Activated CD8-positive, alpha-beta T cell treated with anti-CD3 and anti-CD28 coated beads for 36 hours (primary cell): ENCODE results near the gene ELF5. TPM values are rescaled to one million over a fixed set of nuclear protein-coding genes. Genes with fewer than 3 reads are reported as not detected.

Experiments
- ATAC-seq: fragments of 200-7000 bp; cut with Tn5 transposase; one replicate; pipeline ENCODE4 v1.10.0; 2021; ENCODE audit warnings: mild to moderate bottlenecking, moderate library complexity
- CTCF ChIA-PET: fragments of 350-600 bp; sonication (Branson Sonifier 250); formaldehyde crosslinking; loops from one replicate; lab custom pipeline; 2021; ENCODE audit warnings: antibody characterized with exemption; lab: Charles Lee
- POLR2A ChIA-PET: fragments of 350-600 bp; sonication (Branson Sonifier 250); formaldehyde crosslinking; loops from one replicate; lab custom pipeline; 2021; ENCODE audit warnings: antibody characterized with exemption; lab: Charles Lee
- DNase-seq: peaks from one replicate; pipeline ENCODE4 v3.0.0-alpha.2; 2020
- H3K27ac Mint-ChIP-seq: one replicate; pipeline ENCODE4 v1.8.0; 2021; ENCODE audit warnings: mild to moderate bottlenecking, mixed read lengths
- H3K27me3 Mint-ChIP-seq: one replicate; pipeline ENCODE4 v1.8.0; 2021; ENCODE audit warnings: mixed read lengths
- H3K36me3 Mint-ChIP-seq: one replicate; pipeline ENCODE4 v1.8.0; 2021; ENCODE audit warnings: low read depth, mixed read lengths
- H3K4me1 Mint-ChIP-seq: one replicate; pipeline ENCODE4 v1.8.0; 2021; ENCODE audit warnings: low read depth, mixed read lengths
- H3K4me3 Mint-ChIP-seq: one replicate; pipeline ENCODE4 v1.8.0; 2021; ENCODE audit warnings: mild to moderate bottlenecking, moderate library complexity, mixed read lengths
- H3K9me3 Mint-ChIP-seq: one replicate; pipeline ENCODE4 v1.8.0; 2021; ENCODE audit warnings: mixed read lengths
- CTCF ChIP-seq: fragments of 200-600 bp; IDR thresholded peaks from one replicate; pipeline ENCODE4 v1.8.0; 2022; ENCODE audit warnings: antibody characterized with exemption, mild to moderate bottlenecking
- intact Hi-C: fragments of 100-400 bp; cut with micrococcal nuclease; formaldehyde crosslinking; loops from one replicate; pipeline ENCODE4 v1.10.0; 2022
- total RNA-seq, 2 experiments: library from RNA; stranded (reverse); gene quantifications; one replicate each; pipeline ENCODE4 v1.2.3, GENCODE V29; 2021

ELF5 gene
- total RNA-seq, 2 experiments from 2014 or later, result not detected

GRCh38 chr11:34499719-34500500, 13.7 kb downstream of the ELF5 start:
- no peak for TF ChIP-seq CTCF
- Mint-ChIP-seq H3K36me3 (no peaks in the 10 kb centered on the region), H3K27ac (no peak overlapping the region), H3K27me3 (no peaks in the 10 kb centered on the region), H3K4me3 (no peak overlapping the region), H3K9me3 (no peaks in the 10 kb centered on the region), H3K4me1 (no peaks in the 10 kb centered on the region)
- POLR2A ChIA-PET, result interaction anchor here (0.5 kb wide), 1 partner anchor 591 kb away, joined by 4 read pairs; no protein-coding TSS in a partner anchor
- intact Hi-C loops, result no loop called here
- CTCF ChIA-PET, result interaction anchor here (0.9 to 1.9 kb wide), 4 partner anchors 8 to 17 kb away, joined by 3 to 15 read pairs (median 3); partner anchors contain the start of gene ELF5
- DNase-seq (no peak), ATAC-seq (no peak)

DNA sequence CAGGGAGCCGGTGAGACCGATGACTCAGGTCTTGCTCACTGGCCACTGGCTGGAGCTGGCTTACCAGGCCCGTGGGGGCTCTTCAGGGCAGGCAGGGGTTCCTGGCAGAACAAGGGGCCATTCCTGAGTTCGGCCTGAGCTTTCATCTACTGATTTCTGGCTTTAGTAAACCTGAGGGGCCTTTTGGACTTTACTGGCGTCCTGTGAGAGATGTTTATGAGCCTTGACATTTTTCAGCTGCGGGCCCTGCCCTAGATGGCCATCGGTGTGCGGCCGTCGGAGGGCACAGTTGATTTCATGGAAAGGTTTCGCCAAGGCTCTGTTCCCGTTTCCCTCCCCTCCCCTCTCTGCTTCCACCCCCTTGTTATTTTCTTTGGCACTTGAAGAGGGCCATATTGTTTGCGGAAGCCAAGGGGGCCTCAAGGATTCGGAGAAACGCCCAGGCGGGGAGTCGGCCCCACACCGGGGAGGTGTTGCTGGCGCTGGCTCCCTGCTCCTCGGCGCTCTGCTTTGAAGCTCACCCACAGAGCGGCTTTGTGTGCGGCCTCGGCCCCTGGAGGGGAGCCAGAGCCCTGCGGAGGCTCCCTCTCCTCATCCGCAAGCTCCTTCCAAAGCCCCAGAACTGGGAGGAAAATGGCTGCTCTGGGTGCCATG, 17.7 kb downstream of the ELF5 start:
- H3K27me3 Mint-ChIP-seq, result peaks cover 1% of the 10 kb centered on the region
- ChIA-PET CTCF (no interaction called here), POLR2A (interaction anchor here (0.8 kb wide), 1 partner anchor 9 kb away, joined by 3 read pairs; no protein-coding TSS in a partner anchor)
- intact Hi-C loops, result no loop called here
- no peak overlapping the region for H3K27ac Mint-ChIP-seq
- no peak overlapping the region for H3K4me3 Mint-ChIP-seq
- H3K9me3 Mint-ChIP-seq, result no peaks in the 10 kb centered on the region
- no peaks in the 10 kb centered on the region for H3K36me3 Mint-ChIP-seq
- no peak for DNase-seq
- ATAC-seq, result no peak
- no peaks in the 10 kb centered on the region for H3K4me1 Mint-ChIP-seq
- no peak for TF ChIP-seq CTCF

DNA sequence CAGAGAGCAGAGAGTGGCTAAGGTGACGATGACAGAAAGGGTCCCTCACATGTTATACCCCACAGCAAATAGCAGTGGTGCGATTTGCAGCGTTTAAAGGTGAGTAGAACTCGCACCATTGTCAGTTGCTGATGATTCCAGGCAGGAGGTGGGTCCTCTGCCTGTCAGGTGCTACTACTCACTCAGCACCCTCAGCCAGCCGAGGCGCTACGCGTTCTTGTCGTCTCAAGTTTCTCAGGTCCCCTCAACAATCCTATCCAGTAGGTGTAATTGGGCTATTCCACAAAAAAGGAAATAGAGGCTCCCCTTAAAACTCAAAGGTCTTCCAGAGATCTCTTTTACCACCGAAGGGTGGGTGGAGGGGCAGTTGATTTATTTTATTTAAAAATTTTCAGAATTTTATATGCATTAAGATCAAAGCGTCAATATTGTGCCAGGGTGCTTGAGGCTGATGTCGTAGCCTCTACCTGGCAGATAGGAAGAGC, 18.3 kb downstream of the ELF5 start:
- Mint-ChIP-seq H3K9me3 (no peaks in the 10 kb centered on the region), H3K27ac (no peak overlapping the region), H3K4me3 (no peak overlapping the region), H3K4me1 (no peaks in the 10 kb centered on the region), H3K36me3 (no peaks in the 10 kb centered on the region), H3K27me3 (peaks cover 1% of the 10 kb centered on the region)
- ChIA-PET POLR2A (no interaction called here), CTCF (no interaction called here)
- no peak for TF ChIP-seq CTCF
- intact Hi-C loops, result no loop called here
- ATAC-seq (no peak), DNase-seq (no peak)

DNA sequence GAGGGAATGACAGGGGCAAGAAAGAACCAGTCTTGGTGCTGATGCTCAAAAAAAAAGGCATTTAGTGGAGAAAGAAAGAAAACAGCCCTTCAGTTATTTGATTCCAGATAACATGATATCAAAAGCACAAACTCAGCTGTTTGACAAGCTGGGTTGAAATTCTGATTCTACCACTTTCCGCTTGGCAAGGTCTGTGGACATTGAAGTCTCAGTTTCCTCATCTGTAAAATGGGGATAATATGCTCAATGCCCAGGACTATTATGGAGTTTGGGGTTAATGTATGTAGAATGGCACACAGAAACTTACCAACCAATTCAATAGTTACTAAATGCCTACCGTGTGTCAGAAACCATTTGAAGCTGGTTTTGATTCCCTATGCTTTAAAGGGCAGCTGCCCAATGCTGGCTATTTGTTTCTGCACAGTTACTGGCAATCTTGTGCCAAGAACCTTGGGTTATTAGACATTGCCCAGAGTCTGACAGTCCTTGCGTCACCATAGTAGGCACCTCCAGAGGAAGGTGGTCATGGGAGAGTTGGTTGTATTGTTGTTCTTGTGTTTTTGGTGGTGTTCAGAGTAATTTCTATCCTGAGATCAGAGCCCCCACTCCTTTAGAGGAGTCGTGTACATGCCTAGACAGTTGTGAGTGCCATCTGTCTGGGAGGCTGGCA, 19.5 kb downstream of the ELF5 start:
- Mint-ChIP-seq H3K27ac (no peak overlapping the region), H3K4me3 (no peak overlapping the region), H3K36me3 (no peaks in the 10 kb centered on the region), H3K4me1 (no peaks in the 10 kb centered on the region), H3K9me3 (no peaks in the 10 kb centered on the region), H3K27me3 (peaks cover 1% of the 10 kb centered on the region)
- TF ChIP-seq CTCF, result no peak
- no peak for DNase-seq
- intact Hi-C loops, result loop anchor here (5.0 kb wide), 1 partner anchor 497 kb away; no protein-coding TSS in a partner anchor
- no peak for ATAC-seq
- POLR2A ChIA-PET, result no interaction called here
- CTCF ChIA-PET, result interaction anchor here (0.6 to 1.2 kb wide), 3 partner anchors 12 to 319 kb away, joined by 3 read pairs; no protein-coding TSS in a partner anchor
